ENCODE results near the gene FAM107B.

The FAM107B gene

DNA sequence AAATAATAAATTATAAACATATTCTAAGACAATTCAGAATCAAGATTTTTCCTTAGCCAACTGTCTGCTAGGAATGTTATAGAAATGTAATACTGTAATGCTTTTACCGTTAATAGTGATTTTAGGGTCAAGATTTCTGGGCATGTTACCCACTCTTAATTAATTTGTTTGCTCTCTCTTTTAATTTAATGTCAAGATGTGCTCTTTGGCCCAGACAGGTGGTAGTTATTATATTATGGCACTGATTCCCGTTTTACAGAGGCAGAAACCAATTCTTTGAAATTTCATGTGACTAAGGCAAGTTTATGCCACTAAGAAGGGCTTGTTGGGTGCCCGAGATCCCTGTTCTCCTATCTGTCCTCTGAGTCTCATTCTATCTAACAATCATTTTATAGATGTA is 959 bp upstream of the FAM107B start:
- no peak for DNase-seq

DNA sequence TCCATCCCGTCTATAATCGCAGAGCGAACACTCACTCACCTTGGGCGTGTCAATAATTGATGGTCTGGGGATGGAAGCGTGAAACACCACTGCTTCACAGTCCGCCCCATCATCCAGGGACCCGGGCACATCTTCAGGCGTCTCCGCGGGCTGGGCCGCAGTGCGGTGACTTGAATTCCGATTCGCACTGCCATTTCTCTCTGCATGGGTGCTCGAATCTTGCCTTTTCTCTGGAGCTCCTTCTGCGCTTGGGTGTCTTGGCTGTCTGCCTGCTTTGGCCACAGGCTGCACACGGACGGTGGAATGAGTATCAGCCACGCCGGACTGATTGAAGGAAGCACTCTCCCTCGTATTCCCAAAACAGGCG is 500 bp downstream of the FAM107B start:
- no peak for DNase-seq

DNA sequence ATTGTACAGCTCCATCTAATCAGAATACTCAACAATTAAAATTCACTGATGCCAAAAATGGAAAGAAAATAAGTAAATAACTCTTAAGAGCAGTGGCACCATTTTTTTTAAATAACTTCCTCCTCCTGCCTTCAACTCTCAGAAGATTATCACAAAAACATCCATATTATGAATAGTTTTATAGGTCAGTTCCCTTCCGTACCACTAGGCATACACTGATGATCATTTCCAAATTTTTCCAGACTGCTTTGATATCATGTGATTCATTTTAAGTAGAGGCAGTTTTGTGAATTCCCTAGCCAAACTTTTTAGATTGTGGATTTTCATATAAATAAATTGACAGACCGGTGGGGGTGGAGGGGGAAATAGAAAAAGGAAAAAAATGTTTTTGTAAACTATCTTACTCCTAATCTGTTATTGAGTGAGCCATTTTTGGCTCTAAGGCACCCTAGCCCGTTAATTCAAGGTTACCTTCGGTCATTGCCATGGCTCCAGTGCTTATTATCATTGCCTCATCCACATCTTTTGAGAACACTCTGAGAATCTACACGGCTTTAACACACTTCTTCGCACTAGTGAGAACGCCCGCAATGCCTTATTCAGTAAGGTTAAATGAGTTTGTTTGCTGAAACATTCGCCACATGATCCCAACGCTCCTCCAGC is 1.0 kb downstream of the FAM107B start:
- no peak for DNase-seq

DNA sequence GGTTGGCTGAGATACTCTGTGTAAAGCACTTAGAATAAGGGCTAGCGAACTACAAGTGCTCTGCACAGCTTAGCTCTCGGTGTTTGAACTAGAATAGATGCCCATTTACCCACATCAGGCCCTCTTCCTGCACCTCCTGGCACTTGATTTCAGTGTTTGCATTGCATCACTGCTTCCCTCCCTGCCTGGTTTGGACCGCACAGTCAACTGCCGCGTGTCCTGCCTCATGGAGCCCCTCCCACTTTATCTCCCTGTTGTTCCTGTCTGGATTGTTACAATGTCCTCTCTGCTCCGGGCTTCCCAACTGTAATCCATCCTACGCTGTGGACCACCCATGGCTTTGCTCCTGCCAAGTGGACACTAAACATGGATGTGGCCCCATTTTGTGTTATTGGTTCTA is 2.3 kb downstream of the FAM107B start:
- DNase-seq = no peak

DNA sequence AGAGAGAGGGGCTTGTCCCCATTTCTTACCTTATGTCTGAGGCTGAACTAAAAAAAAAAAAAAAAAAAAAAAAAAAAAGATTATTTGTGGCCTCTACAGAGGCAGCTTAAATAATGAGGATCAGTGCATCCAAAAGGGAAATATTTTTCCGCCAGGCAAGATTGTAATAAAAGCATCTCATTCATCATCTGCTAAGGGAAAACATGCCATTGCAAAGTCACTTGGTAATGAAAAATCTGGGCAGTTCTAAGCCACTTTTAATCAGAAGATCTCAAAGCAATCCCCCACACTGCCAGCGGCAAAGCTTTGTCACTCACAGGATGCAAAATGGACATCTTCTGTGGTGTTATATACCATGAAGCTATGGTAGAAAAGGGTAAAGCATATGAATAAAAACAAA is 3.8 kb downstream of the FAM107B start:
- DNase-seq = no peak

DNA sequence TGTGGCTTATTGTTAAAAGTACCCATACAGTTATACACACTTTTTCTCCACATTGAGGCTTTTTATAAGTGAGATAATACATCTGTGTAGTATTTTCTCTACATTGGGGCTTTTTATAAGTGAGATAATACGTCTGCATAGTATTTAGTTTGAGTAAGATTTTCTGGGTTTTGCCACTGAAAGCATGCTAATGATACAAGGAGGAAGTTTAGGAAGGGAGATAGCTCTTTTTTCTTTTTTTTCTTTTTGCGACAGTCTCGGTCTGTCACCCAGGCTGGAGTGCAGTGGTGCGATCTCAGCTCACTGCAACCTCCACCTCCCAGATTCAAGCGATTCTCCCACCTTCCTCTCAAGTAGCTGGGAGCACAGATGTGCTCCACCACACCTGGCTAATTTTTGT is 13.3 kb downstream of the FAM107B start:
- DNase-seq = no peak

DNA sequence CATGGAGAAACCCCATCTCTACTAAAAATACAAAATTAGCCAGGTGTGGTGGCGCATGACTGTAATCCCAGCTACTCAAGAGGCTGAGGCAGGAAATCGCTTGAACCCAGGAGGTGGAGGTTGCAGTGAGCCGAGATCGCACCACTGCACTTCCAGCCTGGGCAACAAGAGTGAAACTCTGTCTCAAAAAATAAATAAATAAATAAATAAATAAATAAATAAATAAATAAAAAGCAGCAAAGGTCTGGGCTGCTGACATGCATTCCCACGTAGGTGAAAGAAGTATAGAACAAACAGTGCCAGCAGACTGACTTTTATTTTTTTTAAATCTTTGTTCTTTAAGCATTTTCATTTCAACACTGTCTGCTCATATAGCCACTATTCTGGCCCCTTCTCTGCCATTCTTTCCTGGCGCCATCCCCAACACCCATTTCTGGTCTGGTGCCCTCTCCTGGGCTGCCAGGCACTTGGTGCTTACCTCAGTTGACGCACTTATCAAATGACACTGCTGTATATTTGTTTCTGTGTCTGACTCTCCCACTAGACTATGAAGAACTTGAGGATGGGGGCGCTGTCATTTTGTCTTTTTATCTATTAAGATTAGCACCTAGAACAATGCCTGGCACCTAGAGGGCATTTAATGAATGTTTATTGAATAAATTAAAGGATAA is 15.6 kb downstream of the FAM107B start:
- DNase-seq = peak; percentile 35

DNA sequence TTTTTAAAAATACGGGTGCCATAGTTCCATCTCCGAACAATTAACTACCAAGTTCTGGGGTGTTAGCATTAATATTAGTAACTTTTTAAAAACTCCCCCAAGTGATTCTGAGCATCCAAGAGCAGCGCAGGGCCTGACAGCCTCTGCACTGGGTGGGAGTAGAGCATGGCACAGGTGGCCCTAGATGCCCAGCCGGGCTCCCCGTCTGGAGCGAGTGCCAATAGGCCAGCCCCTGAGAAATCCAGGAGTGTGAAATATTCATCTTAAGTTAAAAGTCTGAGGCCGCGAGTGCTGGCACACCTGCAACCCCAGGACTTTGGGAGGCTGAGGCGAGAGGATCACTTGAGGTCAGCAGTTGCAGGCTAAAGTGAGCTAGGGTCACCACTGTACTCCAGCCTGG is 16.2 kb downstream of the FAM107B start:
- DNase-seq = no peak

DNA sequence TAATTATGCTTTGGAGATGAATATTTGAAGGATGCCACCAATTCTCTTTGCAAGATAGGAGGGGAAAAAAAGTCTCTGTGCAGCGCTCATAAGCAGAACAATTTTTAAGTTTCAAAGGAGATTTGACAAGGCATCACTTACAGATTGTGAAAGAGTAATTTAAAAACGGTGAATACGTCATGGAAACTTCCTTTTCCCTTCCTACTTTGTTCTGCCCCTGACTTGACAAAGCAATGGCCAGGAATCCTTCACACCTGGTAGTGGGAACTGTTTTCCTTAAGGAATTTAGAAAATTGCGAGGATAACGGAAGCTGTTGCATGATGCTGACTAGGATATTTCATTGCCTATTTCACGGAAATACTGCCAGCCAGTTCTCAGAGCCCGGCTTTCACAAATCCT is 16.7 kb downstream of the FAM107B start:
- DNase-seq = no peak

DNA sequence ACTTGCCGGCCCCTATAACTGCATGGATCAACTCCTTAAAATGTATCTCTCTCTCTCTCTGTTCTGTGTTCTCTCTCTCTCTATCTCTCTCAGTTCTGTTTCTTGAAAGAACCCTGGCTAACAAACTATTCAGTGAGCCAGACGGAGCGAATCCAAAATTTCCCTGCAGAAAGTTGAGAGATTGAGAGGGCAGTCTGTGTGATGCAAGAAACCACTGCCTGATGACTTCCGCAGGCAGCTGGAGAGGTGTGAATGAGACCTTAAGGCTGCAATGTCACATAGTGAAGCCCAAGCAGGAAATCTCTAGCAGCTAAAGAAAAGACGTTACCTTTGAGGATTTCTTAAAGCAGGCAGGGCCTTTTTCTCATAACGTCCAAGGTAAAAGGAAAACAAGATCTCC is 17.3 kb downstream of the FAM107B start:
- peak; percentile 9 for DNase-seq

DNA sequence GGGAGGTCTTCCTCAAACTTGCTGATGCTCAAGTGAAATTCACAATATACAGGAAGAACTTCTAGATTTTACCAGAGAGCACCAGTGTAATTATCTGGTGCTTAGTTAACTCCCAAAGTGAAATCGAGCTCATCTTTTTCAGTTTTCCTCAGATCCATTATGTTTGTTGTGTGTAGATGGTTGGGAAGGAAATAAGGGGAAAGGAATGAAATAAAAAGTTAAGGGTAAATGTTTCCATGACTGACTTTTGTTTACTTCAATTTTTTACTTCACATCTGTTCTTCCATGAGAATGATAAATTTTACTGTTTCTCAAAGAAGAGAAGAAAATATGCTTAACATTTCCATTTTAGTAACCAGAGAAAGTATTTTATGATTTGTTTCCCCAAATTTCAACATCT is 21.3 kb downstream of the FAM107B start:
- DNase-seq = no peak

DNA sequence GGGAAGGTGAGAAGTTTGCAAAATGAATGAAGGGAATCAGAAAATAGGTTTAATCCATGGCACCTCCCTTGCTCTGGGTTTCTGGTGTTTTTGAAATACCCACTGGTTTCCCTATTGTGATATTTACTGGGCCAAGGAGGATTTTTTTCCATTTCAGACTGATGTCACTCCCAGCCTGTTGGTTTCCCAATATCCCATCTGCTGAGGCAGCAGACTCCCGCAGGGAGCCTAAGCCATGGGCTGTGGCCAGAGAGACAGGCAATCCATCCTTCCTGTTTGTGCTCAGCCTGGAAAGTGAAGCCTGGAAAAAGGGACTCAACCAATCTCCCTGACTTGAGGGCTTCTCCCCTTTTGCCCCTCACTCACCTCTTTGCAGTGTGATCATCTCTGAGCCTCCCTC is 22.8 kb downstream of the FAM107B start:
- no peak for DNase-seq

DNA sequence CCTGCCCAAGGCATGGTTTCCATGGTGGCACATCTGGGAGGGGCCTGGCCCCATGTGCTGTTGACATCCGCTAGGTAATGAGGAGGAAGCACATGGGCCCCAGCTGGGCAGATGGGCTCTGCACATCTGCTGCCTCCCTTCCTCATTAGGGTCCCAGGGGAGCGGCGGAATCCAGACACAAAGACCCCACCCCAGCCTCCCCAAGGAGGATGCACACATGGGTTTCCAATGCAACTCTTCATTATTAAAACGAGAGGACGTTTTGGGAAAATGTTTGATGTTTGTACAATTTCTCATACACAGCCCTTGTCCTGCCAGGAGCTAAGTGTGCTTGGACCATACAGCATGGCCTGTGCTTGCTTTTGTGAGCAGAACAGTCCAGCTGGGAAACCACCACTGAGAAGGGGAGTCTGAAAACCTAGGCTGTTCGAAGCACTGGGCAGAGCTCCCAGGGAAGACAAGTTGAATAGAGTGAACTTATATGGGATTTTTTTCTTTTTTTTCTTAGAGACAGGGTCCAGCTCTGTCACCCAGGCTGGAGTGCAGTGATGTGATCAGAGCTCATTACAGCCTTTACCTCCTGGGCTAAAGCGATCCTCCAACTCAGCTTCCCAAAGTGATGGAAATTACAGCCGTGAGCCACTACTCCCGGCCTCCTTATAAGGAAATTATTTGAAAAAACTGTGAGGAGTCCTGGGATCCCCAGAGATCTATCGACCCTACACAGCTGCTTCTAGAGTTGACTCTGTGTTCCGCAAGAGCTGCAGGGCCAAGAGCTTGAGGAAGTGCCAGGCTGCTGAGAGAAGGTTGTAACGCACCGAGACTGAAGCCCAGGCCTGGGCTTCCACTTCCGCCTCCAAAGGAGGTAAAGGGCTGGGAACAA is 23.4 kb downstream of the FAM107B start:
- DNase-seq = no peak

DNA sequence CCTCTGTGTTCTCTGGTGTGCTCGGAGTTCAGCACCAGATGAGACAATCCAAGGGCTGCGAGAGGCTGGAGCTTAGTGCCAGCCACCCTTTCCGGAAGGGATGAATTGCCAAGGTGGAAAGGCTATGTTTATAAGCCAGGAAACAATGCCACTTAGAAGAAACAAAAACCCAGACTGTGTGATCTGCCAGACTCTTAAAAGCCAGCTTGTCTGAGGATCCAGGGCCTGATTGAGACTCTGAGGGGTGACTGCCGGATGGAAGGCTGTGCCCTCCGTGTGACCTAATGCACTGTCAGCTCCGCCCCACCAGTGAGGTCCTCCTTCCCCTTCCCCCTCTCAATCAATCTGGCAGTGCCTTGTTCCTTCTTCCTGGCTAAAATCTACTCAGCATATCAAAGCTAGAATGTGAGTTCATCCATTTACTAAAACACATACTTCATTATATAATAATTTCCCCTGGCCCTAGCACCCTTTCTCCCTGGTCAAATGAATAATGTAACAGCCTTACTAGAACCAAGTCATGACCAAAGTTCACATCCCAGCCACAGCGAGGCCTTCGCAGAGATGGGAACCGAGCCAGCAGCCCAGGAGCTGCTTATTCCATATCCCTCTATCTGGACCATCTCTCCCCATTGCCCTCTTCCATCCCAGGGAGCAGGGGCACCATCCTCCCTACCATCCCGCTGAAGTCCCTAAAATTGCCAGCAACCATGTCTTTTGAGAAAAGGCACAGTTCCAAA is 25.5 kb downstream of the FAM107B start:
- no peak for DNase-seq

DNA sequence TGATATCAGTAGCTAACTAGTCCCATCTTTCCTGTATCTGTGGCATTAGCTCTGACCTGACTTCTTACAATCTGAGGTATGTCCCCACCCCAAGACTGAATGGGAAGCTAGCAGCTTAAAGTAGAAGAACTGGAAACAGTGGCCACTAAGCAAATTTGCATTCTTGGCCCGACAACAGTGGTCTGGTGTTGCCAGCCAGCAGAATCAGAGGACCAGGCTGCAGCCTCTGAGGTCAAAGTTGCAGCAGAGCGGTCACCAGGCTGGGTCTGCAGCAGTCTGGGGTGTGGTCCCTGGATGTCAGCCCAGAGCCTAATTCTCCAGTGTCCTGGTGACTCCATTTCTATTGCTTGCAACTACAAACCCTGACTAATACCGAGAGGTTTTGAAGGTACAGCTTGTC is 26.3 kb downstream of the FAM107B start:
- DNase-seq = no peak

DNA sequence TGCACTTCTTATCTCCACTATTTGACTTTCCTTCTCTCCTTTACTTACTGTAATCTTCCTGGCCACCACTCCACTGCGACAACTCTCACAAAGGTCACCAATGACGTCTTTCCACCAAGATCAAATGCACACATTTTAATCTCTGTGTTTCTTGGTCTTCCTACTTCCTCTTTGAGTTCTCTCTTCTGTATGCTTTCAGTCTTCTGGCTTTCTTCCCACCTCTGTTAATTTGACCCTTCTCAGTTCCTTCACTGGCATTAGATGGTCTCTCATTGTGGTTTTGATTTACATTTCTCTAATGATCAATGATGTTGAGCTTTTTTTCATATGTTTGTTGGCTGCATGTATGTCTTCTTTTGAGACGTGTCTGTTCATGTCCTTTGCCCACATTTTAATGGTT is 31.9 kb downstream of the FAM107B start:
- DNase-seq = no peak

DNA sequence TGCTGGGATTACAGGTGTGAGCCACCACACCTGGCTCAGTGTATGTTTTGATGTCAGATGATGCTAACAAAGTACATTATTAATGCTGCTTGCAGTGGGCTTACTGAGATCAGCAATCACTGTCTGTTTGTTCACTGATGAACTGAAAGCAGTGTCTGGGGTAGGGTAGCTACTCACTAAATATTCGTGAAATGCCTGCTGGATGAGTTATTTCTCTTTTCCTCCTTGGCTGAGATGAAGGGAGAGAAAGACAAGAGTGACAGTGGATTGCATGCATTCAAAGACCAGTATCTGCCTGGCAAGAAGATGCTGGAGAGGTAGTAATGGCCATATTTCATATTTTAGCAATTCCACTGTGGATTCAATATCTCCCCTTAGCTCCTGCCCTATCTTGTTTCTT is 32.3 kb downstream of the FAM107B start:
- no peak for DNase-seq

DNA sequence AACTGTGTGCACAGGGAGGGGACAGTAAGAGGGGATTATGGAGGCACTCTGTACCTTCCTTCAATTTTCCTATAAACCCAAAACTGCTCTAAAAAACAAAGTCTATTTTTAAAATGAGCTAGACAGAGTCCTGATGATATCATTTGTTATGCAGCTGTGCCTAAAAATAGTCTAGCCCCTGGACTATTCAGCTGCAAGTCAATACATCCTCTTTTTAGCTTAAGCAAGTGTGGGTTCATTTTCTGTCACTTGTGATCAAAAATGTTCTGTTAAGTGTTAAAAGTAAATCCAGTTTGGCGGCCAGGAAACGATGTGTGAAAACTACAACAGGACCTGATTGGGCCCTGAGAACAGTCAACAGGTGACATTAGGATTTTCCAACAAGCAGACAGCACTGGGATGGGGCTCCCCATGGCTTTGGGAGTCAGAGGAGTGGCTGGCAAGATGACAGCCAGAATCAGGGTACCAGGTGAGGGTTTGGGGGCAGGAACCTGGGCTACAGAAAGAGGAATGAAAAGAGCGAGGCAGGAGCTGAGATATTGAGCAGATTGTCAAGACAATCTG is 33.9 kb downstream of the FAM107B start:
- DNase-seq = no peak

DNA sequence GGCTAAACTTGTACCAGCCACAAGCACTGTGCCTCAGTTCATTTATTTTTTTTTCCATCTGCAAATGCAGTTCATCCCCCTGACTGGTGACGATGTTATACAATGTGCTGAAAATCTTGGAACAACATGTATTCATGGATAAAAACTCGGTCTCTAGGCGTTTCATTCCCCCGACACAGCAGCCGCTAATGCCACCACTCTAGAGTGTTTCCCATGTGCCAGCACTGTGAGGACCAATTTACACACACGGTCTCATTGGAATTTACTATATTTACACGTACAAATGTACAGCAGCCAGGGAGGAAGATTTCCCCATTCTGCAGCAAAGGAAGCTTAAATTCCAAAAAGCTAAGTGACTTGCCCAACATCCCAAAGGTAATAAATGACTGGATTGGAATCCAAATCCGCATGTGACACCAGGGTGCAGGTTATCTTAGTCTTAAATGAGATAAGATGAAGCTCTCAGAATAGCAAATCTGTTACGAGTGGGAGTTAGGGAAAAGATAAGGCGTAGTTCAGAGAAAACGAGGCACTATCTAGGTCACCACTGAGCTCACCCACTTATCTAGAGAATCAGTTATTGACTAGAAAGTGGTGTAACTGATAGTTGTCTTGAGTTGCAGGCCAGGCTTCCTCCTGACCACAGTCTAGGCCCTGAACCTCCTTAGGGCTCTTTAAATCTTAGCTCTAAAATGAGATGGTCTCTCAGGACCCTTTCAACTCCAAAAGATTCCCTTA is 36.7 kb downstream of the FAM107B start:
- DNase-seq = no peak

DNA sequence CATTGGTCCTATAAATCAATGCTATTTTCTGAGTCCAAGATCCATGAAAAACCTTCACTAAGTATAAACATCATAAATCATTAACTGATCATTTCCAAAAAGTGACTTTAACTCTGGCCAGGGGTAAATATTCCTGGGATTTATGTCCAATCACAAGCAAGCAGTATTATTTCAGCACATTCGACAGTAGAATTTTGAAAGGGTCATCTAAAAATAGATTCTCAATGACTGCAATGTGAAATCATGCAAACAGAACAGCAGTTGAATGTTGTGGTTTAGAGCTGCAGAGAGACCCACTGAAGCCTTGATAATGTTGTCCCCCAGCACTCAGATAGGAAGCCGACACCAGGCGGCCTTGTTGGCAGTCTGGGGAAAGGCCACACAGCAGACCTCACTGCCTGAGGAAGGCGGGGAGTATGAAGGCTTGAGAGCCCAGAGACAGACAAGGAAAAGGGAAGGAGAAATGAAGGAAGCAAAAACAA is 38.1 kb downstream of the FAM107B start:
- no peak for DNase-seq

DNA sequence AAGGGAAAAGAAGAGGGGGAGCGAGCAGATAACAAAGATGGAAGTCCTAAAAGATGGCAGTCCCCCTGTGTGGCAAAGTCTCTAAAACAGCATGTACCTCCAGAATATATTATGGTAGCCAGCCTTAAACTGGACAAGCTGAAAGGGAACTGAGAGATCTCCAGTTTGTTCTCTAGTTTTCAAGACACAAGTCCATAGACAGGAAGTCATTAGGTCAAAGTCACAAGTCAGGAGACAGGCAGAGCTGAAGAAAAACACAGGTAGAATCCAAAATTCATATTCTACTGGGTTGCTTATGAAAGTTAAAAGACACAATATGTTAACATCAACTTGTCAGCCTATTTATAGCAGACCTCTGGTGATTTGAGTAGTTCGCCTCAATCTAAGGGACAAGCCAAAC is 38.7 kb downstream of the FAM107B start:
- no peak for DNase-seq

DNA sequence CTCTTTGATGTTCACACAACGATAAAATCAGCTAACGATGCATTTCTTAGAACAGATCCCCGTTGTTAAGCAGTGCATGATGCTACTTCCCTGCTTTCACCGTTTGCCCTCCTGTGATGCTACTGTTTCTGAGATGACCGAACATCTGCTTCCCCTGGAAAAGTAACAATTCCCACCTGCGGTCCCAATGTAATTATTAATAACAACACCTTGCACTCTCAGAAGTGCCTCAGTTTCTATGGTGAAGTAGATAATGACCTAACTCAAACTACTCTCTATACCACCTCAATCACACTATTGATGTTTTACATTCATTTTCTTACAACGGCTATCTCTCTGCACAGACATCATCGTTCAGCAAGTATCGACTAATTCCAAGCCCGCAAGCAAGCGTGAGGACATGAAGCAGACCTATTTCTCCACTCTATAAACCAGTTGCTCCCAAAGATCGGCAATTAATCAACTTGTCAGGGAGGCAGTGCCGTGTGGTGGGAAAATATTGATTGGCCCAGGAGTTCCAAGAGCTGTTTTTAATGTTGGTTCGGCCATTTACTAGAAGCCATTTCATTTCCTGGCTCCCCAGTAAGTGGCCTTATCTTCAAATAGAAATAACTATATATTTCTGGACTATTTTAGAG is 42.7 kb downstream of the FAM107B start:
- DNase-seq = no peak

Measured in CD4-positive, alpha-beta T cell treated with Interleukin-10 for 1 hour (primary cell).